Measurements from ENCODE around the gene EDAR. TPM values are rescaled to one million over a fixed set of nuclear protein-coding genes. Genes with fewer than 3 reads are reported as not detected.

EDAR gene
- total and polyA plus RNA-seq, 2 of the 8 experiments (the other 6 are each of a cell fraction or from before 2014, with no cell fraction given): not detected

- H3K4me2 ChIP-seq (ENCODE audit: insufficient read depth in 1 of 2, low read depth in 2 of 2, low read length in 2 of 2): no peak overlapping the region
- no peak overlapping the region for H4K91ac ChIP-seq (replicated peaks; ENCODE audit: insufficient read length, low read length)
- 92% methylated on average over 1 of the region's 1 CpG; no CpG with 5 or more reads in 1 of the 2 experiments for WGBS, 2 experiments (ENCODE audit: extremely low coverage in 1 of 2, insufficient coverage in 1 of 2, insufficient read length in 1 of 2, insufficient replicate concordance in 2 of 2, low coverage in 1 of 2, low lambda C conversion rate in 2 of 2, missing lambda C conversion rate in 1 of 2)
- no peaks in the 10 kb centered on the region for H3K79me2 ChIP-seq (ENCODE audit: control insufficient read depth in 1 of 2, insufficient read depth in 2 of 2, low read length in 2 of 2)
- no peak overlapping the region for H3K4ac ChIP-seq (replicated peaks; ENCODE audit: insufficient read length, low read depth, low read length)
- no peaks in the 10 kb centered on the region for H3K79me1 ChIP-seq (ENCODE audit: low read depth, low read length)
- no peak overlapping the region for H3K23ac ChIP-seq (ENCODE audit: insufficient read length)
- H2AK5ac ChIP-seq (ENCODE audit: low read depth, low read length): no peak overlapping the region
- no peaks in the 10 kb centered on the region; a peak in 1 of 4 replicates for H3K9me3 ChIP-seq (ENCODE audit: insufficient read depth in 2 of 2, low read depth in 1 of 2, low read length in 1 of 2)
- no peak overlapping the region for H3K56ac ChIP-seq (replicated peaks; ENCODE audit: insufficient read length, low read depth, low read length)
- H3K9ac ChIP-seq (replicated peaks in 1 of 4; ENCODE audit: extremely low read depth in 1 of 4, low read depth in 3 of 4, low read length in 3 of 4): no peak overlapping the region
- no peak overlapping the region for H2BK120ac ChIP-seq (replicated peaks; ENCODE audit: low read depth, low read length)
- no peak overlapping the region for H3K27ac ChIP-seq (ENCODE audit: low read depth, low read length)
- CTCF ChIA-PET (ENCODE audit: partially characterized antibody): no interaction called here
- H3K27me3 ChIP-seq (replicated peaks in 1 of 4; ENCODE audit: control insufficient read depth in 3 of 4, extremely low read depth in 1 of 4, insufficient read depth in 3 of 4, low read length in 3 of 4): no peaks in the 10 kb centered on the region
- H4K8ac ChIP-seq (ENCODE audit: extremely low read depth, insufficient read depth, low read length): no peak overlapping the region
- no peak overlapping the region for H2BK20ac ChIP-seq (ENCODE audit: low read length)
- no peaks in the 10 kb centered on the region for H3K23me2 ChIP-seq (ENCODE audit: low read depth, low read length)
- H2AFZ ChIP-seq (ENCODE audit: low read length): no peak overlapping the region
- no peak for DNase-seq (ENCODE audit: low read depth in 1 of 2, low spot score in 2 of 2)
- H3K18ac ChIP-seq (ENCODE audit: extremely low read depth, low read length): no peak overlapping the region
- POLR2A ChIA-PET (ENCODE audit: partially characterized antibody): no interaction called here
- no peaks in the 10 kb centered on the region for H3K36me3 ChIP-seq (ENCODE audit: control insufficient read depth in 2 of 4, insufficient read depth in 4 of 4, low read length in 3 of 4)
- FAIRE-seq: no peak
- no peak overlapping the region for H3K14ac ChIP-seq (ENCODE audit: insufficient read length)
- H2BK5ac ChIP-seq (ENCODE audit: low read depth, low read length): no peak overlapping the region
- H4K20me1 ChIP-seq (replicated peaks in 1 of 2; ENCODE audit: control insufficient read depth in 1 of 2, insufficient read depth in 2 of 2, low read length in 2 of 2): no peaks in the 10 kb centered on the region
- no peak overlapping the region for H2BK12ac ChIP-seq (ENCODE audit: low read depth, low read length)
- H3K4me1 ChIP-seq (replicated peaks in 1 of 4; ENCODE audit: control insufficient read depth in 3 of 4, insufficient read depth in 4 of 4, low read length in 3 of 4): no peaks in the 10 kb centered on the region
- H3K4me3 ChIP-seq (ENCODE audit: extremely low read depth in 1 of 4, insufficient read depth in 2 of 4, low read depth in 3 of 4, low read length in 4 of 4): no peak overlapping the region
- H4K5ac ChIP-seq (ENCODE audit: insufficient read length, low read depth, low read length): no peak overlapping the region
- no peak overlapping the region for H2BK15ac ChIP-seq (ENCODE audit: low read length)
- no peak for TF ChIP-seq CHD1 (IDR thresholded peaks at IDR 0.05; ENCODE audit: low read depth, low read length)
- no peak for TF ChIP-seq SP4 (IDR thresholded peaks at IDR 0.05; ENCODE audit: low read length)
- TF ChIP-seq RNF2 (IDR thresholded peaks at IDR 0.05; ENCODE audit: borderline replicate concordance, low read depth, low read length, missing control alignments, poor library complexity, severe bottlenecking): no peak
- TF ChIP-seq CBX5 (IDR thresholded peaks at IDR 0.05; ENCODE audit: low read depth, low read length): no peak
- no peak for TF ChIP-seq NRF1 (IDR thresholded peaks at IDR 0.05; ENCODE audit: low read depth, low read length)
- TF ChIP-seq NANOG (IDR thresholded peaks at IDR 0.05; ENCODE audit: insufficient read depth, low read depth, low read length, poor library complexity, severe bottlenecking): no peak
- TF ChIP-seq POU5F1 (IDR thresholded peaks at IDR 0.05; ENCODE audit: low read depth, low read length): no peak
- no peak for TF ChIP-seq MAX (IDR thresholded peaks at IDR 0.05)
- TF ChIP-seq, protein P1, sequence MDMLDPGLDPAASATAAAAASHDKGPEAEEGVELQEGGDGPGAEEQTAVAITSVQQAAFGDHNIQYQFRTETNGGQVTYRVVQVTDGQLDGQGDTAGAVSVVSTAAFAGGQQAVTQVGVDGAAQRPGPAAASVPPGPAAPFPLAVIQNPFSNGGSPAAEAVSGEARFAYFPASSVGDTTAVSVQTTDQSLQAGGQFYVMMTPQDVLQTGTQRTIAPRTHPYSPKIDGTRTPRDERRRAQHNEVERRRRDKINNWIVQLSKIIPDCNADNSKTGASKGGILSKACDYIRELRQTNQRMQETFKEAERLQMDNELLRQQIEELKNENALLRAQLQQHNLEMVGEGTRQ (IDR thresholded peaks at IDR 0.05; ENCODE audit: low read length): no peak
- no peak for TF ChIP-seq TBP (IDR thresholded peaks at IDR 0.05; ENCODE audit: low read depth, low read length)
- no peak for TF ChIP-seq RAD21 (IDR thresholded peaks at IDR 0.05 in 1 of 2, conservative IDR thresholded peaks at IDR 0.05 in 1 of 2; ENCODE audit: low read depth in 2 of 2, low read length in 2 of 2)
Measured at GRCh38 chr2:108898315-108899082, 90.5 kb downstream of the EDAR start.

All from H1 (cell line).